HEK293 (cell line): Measurements from ENCODE around the gene SH3BP5.

ENCODE experiments used
- CTCF ChIA-PET: fragments of 350-600 bp; formaldehyde crosslinking; extraction: SDS; loops from one replicate; lab custom pipeline; 2021; ENCODE audit warnings: antibody characterized with exemption; lab: Yijun Ruan, JAX
- POLR2A ChIA-PET: fragments of 300-600 bp; formaldehyde crosslinking; extraction: SDS; loops from one replicate; lab custom pipeline; 2020; ENCODE audit warnings: antibody characterized with exemption, inconsistent platforms; lab: Yijun Ruan, JAX
- H3K27ac ChIP-seq: fragments of 200-500 bp; sonication (Bioruptor generic); 2 replicates; pipeline ENCODE4 v1.5.1; 2014; ENCODE audit warnings: low read depth, low read length, control low read depth, inconsistent platforms; ENCODE audit errors: extremely low read depth
- H3K36me3 ChIP-seq, 2 experiments: fragments of 200-500 bp in 1 of 2; sonication (Bioruptor generic) in 1 of 2; 1 replicate in 1 of 2; 2 replicates in 1 of 2; pipeline ENCODE4 v1.5.1; 2014 to 2017; ENCODE audit warnings: inconsistent platforms in 2 of 2, low read length in 2 of 2; ENCODE audit not compliant: control insufficient read depth in 2 of 2, insufficient read depth in 1 of 2
- H3K4me1 ChIP-seq: fragments of 200-500 bp; sonication (Bioruptor generic); 2 replicates; pipeline ENCODE4 v1.5.1; 2014; ENCODE audit warnings: mild to moderate bottlenecking, low read length, inconsistent platforms; ENCODE audit not compliant: control insufficient read depth, insufficient read depth
- H3K4me3 ChIP-seq: 2 replicates; pipeline ENCODE4 v1.5.1; 2011; ENCODE audit warnings: low read depth, mild to moderate bottlenecking, control low read depth, low read length, moderate library complexity
- H3K9me3 ChIP-seq: fragments of 200-500 bp; sonication (Bioruptor generic); 2 replicates; pipeline ENCODE4 v1.5.1; 2014; ENCODE audit warnings: low read depth, low read length, inconsistent platforms; ENCODE audit not compliant: control insufficient read depth, insufficient read depth
- BCL11A ChIP-seq: fragments of 450-650 bp; formaldehyde crosslinking; IDR thresholded peaks from 2 replicates; pipeline ENCODE4 v1.5.1; 2016; ENCODE audit warnings: low read depth, missing biosample characterization, missing genetic modification characterization
- BCL11B ChIP-seq: fragments of 450-650 bp; formaldehyde crosslinking; IDR thresholded peaks from 2 replicates; pipeline ENCODE4 v1.5.1; 2016; ENCODE audit warnings: low read depth, missing biosample characterization, missing genetic modification characterization
- FEZF1 ChIP-seq: fragments of 450-650 bp; formaldehyde crosslinking; IDR thresholded peaks from 2 replicates; pipeline ENCODE4 v1.5.1; 2016; ENCODE audit warnings: missing biosample characterization, missing genetic modification characterization
- INSM2 ChIP-seq: fragments of 450-650 bp; formaldehyde crosslinking; IDR thresholded peaks from 2 replicates; pipeline ENCODE4 v1.5.1; 2016; ENCODE audit warnings: missing biosample characterization, missing genetic modification characterization
- KLF1 ChIP-seq: fragments of 450-650 bp; formaldehyde crosslinking; IDR thresholded peaks from 2 replicates; pipeline ENCODE4 v1.5.1; 2016; ENCODE audit warnings: missing biosample characterization, missing genetic modification characterization
- KLF7 ChIP-seq: fragments of 450-650 bp; formaldehyde crosslinking; IDR thresholded peaks from 2 replicates; pipeline ENCODE4 v1.5.1; 2016; ENCODE audit warnings: missing biosample characterization, missing genetic modification characterization, borderline replicate concordance
- PRDM4 ChIP-seq: fragments of 450-650 bp; formaldehyde crosslinking; IDR thresholded peaks from 2 replicates; pipeline ENCODE4 v1.5.1; 2017; ENCODE audit warnings: missing biosample characterization, missing genetic modification characterization
- RBAK ChIP-seq: fragments of 450-650 bp; formaldehyde crosslinking; IDR thresholded peaks from 2 replicates; pipeline ENCODE4 v1.5.1; 2016; ENCODE audit warnings: missing biosample characterization, missing genetic modification characterization
- SCRT1 ChIP-seq: fragments of 450-650 bp; formaldehyde crosslinking; IDR thresholded peaks from 2 replicates; pipeline ENCODE4 v1.5.1; 2016; ENCODE audit warnings: missing biosample characterization, missing genetic modification characterization, borderline replicate concordance
- TCF7L2 ChIP-seq: IDR thresholded peaks from 2 replicates; pipeline ENCODE4 v1.6.1; 2011; ENCODE audit warnings: low read depth, mild to moderate bottlenecking, inconsistent platforms, low read length, moderate library complexity, borderline replicate concordance
- ZBTB17 ChIP-seq: fragments of 450-650 bp; formaldehyde crosslinking; IDR thresholded peaks from 2 replicates; pipeline ENCODE4 v1.5.1; 2016; ENCODE audit warnings: missing biosample characterization, missing genetic modification characterization
- ZBTB20 ChIP-seq: fragments of 450-650 bp; formaldehyde crosslinking; IDR thresholded peaks from 2 replicates; pipeline ENCODE4 v1.5.1; 2016; ENCODE audit warnings: missing biosample characterization, missing genetic modification characterization
- ZBTB48 ChIP-seq: fragments of 450-650 bp; formaldehyde crosslinking; IDR thresholded peaks from 2 replicates; pipeline ENCODE4 v1.5.1; 2016; ENCODE audit warnings: missing biosample characterization, missing genetic modification characterization
- ZNF155 ChIP-seq: fragments of 450-650 bp; formaldehyde crosslinking; IDR thresholded peaks from 2 replicates; pipeline ENCODE4 v1.5.1; 2016; ENCODE audit warnings: missing biosample characterization, missing genetic modification characterization
- ZNF169 ChIP-seq: fragments of 450-650 bp; formaldehyde crosslinking; IDR thresholded peaks from 2 replicates; pipeline ENCODE4 v1.5.1; 2016; ENCODE audit warnings: missing biosample characterization, missing genetic modification characterization
- ZNF2 ChIP-seq: fragments of 450-650 bp; formaldehyde crosslinking; IDR thresholded peaks from 2 replicates; pipeline ENCODE4 v1.5.1; 2016; ENCODE audit warnings: missing biosample characterization, missing genetic modification characterization
- ZNF239 ChIP-seq: fragments of 450-650 bp; formaldehyde crosslinking; IDR thresholded peaks from 2 replicates; pipeline ENCODE4 v1.5.1; 2016; ENCODE audit warnings: missing biosample characterization, missing genetic modification characterization
- ZNF391 ChIP-seq: fragments of 450-650 bp; formaldehyde crosslinking; IDR thresholded peaks from 2 replicates; pipeline ENCODE4 v1.5.1; 2016; ENCODE audit warnings: low read depth, missing biosample characterization, missing genetic modification characterization, borderline replicate concordance
- ZNF416 ChIP-seq: fragments of 450-650 bp; formaldehyde crosslinking; IDR thresholded peaks from 2 replicates; pipeline ENCODE4 v1.5.1; 2016; ENCODE audit warnings: missing biosample characterization, missing genetic modification characterization
- ZNF621 ChIP-seq: fragments of 450-650 bp; formaldehyde crosslinking; IDR thresholded peaks from 2 replicates; pipeline ENCODE4 v1.5.1; 2017; ENCODE audit warnings: missing biosample characterization, missing genetic modification characterization
- ZNF624 ChIP-seq: fragments of 450-650 bp; formaldehyde crosslinking; IDR thresholded peaks from 2 replicates; pipeline ENCODE4 v1.5.1; 2017; ENCODE audit warnings: missing biosample characterization, missing genetic modification characterization
- ZNF629 ChIP-seq: fragments of 450-650 bp; formaldehyde crosslinking; IDR thresholded peaks from 2 replicates; pipeline ENCODE4 v1.5.1; 2017; ENCODE audit warnings: missing biosample characterization, missing genetic modification characterization
- ZNF664 ChIP-seq: fragments of 450-650 bp; formaldehyde crosslinking; IDR thresholded peaks from 2 replicates; pipeline ENCODE4 v1.5.1; 2016; ENCODE audit warnings: missing biosample characterization, missing genetic modification characterization
- ZNF747 ChIP-seq: fragments of 450-650 bp; formaldehyde crosslinking; IDR thresholded peaks from 2 replicates; pipeline ENCODE4 v1.5.1; 2016; ENCODE audit warnings: missing biosample characterization, missing genetic modification characterization
- TF ChIP-seq, protein P1 (sequence below): fragments of 450-650 bp; formaldehyde crosslinking; IDR thresholded peaks from 2 replicates; pipeline ENCODE4 v1.5.1; 2016; ENCODE audit warnings: missing biosample characterization, missing genetic modification characterization
- TF ChIP-seq, protein P2 (sequence below): fragments of 450-650 bp; formaldehyde crosslinking; IDR thresholded peaks from 2 replicates; pipeline ENCODE4 v1.5.1; 2016; ENCODE audit warnings: missing biosample characterization, missing genetic modification characterization

SH3BP5 gene

DNA sequence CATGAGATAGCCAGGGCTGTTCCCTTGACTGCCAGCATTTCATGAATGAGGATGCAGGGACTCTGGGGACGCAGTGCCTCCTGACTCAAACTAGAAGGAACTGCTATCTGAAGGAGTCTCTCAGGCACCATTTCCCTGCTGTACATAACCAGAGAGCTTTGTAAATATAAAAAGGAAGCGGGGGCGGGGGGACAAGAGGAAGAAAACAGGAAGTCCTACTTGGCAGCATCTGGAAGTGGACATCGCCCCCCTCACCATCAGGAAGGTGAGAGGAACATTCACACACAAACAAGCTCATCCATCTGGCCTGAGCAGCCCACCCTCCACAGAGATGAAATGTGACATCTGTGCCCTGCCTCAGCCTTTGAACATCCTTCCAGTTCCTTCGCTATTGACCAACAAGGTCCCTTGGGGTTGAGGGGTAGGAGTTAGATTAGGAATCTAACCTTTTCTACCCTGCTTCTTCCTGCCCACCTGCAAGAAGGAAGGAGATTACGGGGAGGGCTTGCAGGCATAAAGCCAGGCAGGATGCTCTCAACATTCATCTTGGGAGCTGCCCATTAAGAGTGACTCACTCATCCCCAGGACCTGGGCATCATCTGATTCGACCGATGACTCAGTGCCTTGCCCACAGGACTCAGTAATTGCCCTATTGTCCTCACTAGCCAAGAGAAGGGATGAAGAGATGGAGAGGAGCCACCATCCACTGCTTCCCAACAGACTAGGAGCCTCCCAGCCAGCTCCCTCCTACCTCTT, 31.9 kb downstream of the SH3BP5 start (continued):
- TF ChIP-seq TCF7L2 (no peak), ZBTB17 (tag by site-specific recombination) (peak; percentile 55), INSM2 (peak; percentile 53; the same call in 1 of the 2 replicates), ZNF624 (tag by site-specific recombination) (no peak), ZNF629 (tag by site-specific recombination) (peak; percentile 79), BCL11B (tag by site-specific recombination) (no peak), ZNF664 (tag by site-specific recombination) (no peak)
- TF ChIP-seq, protein P1, sequence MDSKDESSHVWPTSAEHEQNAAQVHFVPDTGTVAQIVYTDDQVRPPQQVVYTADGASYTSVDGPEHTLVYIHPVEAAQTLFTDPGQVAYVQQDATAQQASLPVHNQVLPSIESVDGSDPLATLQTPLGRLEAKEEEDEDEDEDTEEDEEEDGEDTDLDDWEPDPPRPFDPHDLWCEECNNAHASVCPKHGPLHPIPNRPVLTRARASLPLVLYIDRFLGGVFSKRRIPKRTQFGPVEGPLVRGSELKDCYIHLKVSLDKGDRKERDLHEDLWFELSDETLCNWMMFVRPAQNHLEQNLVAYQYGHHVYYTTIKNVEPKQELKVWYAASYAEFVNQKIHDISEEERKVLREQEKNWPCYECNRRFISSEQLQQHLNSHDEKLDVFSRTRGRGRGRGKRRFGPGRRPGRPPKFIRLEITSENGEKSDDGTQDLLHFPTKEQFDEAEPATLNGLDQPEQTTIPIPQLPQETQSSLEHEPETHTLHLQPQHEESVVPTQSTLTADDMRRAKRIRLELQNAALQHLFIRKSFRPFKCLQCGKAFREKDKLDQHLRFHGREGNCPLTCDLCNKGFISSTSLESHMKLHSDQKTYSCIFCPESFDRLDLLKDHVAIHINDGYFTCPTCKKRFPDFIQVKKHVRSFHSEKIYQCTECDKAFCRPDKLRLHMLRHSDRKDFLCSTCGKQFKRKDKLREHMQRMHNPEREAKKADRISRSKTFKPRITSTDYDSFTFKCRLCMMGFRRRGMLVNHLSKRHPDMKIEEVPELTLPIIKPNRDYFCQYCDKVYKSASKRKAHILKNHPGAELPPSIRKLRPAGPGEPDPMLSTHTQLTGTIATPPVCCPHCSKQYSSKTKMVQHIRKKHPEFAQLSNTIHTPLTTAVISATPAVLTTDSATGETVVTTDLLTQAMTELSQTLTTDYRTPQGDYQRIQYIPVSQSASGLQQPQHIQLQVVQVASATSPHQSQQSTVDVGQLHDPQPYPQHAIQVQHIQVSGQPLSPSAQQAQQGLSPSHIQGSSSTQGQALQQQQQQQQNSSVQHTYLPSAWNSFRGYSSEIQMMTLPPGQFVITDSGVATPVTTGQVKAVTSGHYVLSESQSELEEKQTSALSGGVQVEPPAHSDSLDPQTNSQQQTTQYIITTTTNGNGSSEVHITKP (tag by site-specific recombination) = peak; percentile 46; the same call in 1 of the 2 replicates

DNA sequence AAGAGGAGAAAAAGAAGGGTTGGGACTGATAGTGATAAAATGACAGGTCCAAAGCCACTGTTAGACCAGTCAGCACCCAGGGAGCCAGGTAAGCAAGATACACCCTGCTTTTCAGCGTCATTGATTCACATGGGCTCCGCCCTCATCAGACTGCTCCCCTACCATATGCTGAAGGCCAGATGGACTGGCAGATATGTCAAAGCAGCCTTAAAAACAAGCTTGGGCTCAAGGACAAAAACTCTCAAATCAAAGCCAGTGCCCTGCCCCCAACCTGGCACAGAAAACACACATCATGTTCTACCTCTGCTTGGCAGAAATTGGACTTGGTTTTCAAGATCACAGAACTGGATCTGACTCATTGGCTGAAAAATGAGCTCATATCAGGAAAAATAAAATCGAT, 33.4 kb downstream of the SH3BP5 start:
- POLR2A ChIA-PET = no interaction called here
- Histone ChIP-seq H3K36me3 (peaks cover 0 to 18% of the 10 kb centered on the region in 2 experiments; a peak in 1 of 3 replicates), H3K4me3 (no peak overlapping the region), H3K27ac (no peak overlapping the region), H3K4me1 (no peaks in the 10 kb centered on the region), H3K9me3 (no peaks in the 10 kb centered on the region)
- TF ChIP-seq ZBTB20 (tag by site-specific recombination) = no peak
- TF ChIP-seq SCRT1 (tag by site-specific recombination) = no peak
- no peak for TF ChIP-seq ZNF2
- TF ChIP-seq FEZF1 (tag by site-specific recombination) = no peak
- TF ChIP-seq KLF1 = no peak
- TF ChIP-seq RBAK (tag by site-specific recombination) = no peak
- TF ChIP-seq, protein P2, sequence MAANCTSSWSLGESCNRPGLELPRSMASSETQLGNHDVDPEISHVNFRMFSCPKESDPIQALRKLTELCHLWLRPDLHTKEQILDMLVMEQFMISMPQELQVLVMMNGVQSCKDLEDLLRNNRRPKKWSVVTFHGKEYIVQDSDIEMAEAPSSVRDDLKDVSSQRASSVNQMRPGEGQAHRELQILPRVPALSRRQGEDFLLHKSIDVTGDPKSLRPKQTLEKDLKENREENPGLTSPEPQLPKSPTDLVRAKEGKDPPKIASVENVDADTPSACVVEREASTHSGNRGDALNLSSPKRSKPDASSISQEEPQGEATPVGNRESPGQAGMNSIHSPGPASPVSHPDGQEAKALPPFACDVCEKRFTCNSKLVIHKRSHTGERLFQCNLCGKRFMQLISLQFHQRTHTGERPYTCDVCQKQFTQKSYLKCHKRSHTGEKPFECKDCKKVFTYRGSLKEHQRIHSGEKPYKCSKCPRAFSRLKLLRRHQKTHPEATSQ = no peak
- TF ChIP-seq ZNF747 (tag by site-specific recombination) = no peak
- no peak for TF ChIP-seq BCL11B (tag by site-specific recombination)
- CTCF ChIA-PET = interaction anchor here (0.5 to 1.2 kb wide), 2 partner anchors 106 to 629 kb away, joined by 3 read pairs; no protein-coding TSS in a partner anchor

DNA sequence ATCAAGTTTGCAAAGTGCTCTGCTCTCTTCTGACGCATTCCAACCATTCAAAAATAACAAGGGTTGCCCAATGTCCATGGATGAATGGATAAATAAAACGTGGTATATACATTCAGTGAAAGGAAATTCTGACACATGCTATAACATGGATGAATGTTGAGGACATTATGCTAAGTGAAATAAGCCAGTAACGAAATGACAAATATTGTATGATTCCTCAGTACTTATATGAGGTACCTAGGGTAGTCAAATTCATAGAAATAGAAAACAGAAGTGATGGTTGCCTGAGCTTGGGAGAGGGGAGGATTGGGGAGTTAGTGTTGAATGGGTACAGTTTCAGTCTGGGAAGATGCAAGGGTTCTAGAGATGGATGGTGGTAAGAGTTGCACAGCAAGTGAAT, 33.9 kb downstream of the SH3BP5 start:
- POLR2A ChIA-PET = no interaction called here
- peaks cover 0 to 13% of the 10 kb centered on the region in 2 experiments; a peak in 1 of 3 replicates for H3K36me3 ChIP-seq
- no peaks in the 10 kb centered on the region for H3K4me1 ChIP-seq
- no peak overlapping the region for H3K27ac ChIP-seq
- CTCF ChIA-PET = interaction anchor here (0.6 kb wide), 1 partner anchor 59 kb away, joined by 3 read pairs; no protein-coding TSS in a partner anchor
- no peaks in the 10 kb centered on the region for H3K9me3 ChIP-seq
- H3K4me3 ChIP-seq = no peak overlapping the region
- no peak for TF ChIP-seq ZBTB48 (tag by site-specific recombination)
- no peak for TF ChIP-seq PRDM4 (tag by site-specific recombination)
- TF ChIP-seq ZNF169 (tag by site-specific recombination) = no peak
- no peak for TF ChIP-seq ZNF155 (tag by site-specific recombination)
- TF ChIP-seq ZNF391 (tag by site-specific recombination) = no peak
- TF ChIP-seq ZNF239 (tag by site-specific recombination) = no peak
- TF ChIP-seq ZNF621 (tag by site-specific recombination) = no peak
- no peak for TF ChIP-seq ZNF416 (tag by site-specific recombination)
- TF ChIP-seq KLF7 (tag by site-specific recombination) = no peak
- TF ChIP-seq BCL11A (tag by site-specific recombination) = no peak
